ENCODE measurements around the gene LRRC4B.
"Not testable (repeated sequence)": the region's sequence is repeated elsewhere in the genome, so short reads cannot be mapped to it uniquely, and the experiment has no call there.

LRRC4B gene

DNA sequence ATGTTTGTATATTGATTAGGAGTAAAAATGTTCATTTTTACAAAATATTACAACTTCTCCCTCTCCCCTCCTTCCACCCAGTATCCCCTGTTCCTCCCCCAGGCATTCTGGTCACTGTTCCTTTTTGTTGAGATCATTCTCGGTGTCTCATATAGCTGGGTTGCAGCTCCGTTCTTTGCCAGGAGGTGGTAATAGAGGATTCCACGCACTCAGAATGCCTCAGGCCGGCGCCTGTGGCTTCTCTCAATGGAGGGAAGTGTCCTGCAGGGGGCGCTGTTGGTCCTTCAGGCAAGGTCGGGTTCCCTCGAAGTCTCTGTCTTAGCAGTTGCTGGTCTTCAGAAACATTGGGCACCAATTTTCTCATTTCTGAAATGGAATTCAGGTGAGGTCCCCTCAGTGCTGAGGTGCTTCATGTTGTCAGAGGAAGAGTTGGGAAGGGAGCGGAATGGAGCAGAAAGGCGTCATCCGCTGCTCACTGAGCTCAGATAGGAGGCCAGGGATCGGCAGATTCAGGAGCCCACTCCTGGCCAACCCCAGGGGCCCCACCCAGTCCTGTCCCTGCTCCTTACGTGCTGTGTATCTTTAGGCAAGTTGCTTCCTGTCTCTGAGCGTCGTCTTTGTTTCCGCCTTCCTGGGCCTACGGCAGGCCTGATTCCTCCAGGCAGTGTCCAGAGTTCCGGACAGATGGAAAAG lies 81.3 kb downstream of the LRRC4B start:
- DNase-seq (ENCODE audit: low read depth in 2 of 2), result peak; percentile 68 to 76

GRCh38 chr19:50485284-50485955 lies 82.8 kb downstream of the LRRC4B start:
- DNase-seq (ENCODE audit: low read depth in 2 of 2), result no peak

- no peak for DNase-seq (ENCODE audit: low read depth in 2 of 2)
These were observed 85.3 kb downstream of the LRRC4B start for GRCh38 chr19:50482916-50483315.

DNA sequence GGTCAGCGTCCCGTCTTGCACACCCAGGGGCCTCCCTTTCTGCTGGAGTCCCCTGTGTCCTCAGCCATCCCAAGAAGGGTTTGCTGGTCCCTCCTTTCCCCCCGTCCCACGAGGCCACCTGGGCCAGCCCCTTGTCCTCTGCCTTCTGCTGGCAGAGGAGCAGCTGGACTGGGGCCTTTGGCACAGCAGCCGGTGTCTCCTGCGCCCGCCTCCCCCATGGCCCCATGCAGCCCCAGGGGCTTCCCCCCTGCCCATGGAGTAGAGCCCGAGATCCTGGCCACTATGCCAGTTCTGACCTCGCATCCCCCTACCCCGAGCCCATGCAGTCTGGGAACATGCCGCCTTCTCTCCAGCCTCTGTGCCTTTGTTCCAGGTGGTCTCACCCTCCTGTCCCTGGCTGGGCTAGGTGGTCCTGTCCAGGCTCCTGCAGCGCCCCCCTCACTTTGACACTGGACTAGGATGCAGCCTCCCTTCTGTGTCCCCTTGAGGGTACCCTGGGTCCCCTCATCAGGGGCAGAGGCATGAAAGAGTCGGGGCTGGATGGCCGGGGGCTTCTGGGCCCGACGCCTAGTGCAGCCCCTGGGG lies 85.9 kb downstream of the LRRC4B start:
- DNase-seq (ENCODE audit: low read depth in 2 of 2), result no peak

DNA sequence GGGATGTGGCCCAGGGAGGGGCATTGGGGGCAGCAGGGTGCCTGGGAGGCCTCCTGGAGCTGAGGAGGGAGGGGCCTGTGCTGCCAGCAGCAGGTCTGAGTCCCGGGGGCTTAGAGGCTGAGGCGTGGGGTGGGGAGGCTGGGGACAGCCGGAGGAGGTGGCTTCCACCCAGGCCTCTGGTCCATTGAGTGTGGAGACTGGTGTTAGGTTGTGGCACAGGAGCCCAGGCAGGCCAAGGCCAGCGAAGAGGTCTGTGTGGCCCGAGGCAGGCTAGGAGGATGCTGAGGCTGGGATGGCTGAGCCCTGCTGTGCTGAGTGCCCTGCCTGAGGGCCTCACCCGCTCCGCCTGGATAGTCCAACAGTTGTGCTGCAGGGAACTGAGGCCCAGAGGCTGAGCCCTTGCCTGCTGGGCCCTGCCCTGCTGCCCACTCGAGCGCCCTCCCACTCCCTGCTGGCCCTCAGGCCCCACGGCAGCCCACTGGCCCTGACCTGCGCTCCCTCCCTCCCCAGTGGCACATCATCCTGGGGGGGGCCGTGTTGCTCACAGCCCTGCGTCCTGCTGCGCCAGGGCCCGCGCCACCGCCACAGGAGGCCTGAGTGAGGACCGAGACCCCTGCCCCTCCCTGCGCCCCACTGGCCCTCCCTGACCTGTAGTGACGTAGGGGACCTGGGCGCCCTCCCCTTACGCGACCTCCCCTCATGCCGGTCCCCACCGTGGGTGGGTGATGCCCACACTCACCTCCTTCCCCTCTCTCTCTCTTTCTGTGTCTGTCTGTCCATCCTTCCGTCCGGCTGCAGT lies 86.7 kb downstream of the LRRC4B start:
- DNase-seq (ENCODE audit: low read depth in 2 of 2), result no peak

- no peak for DNase-seq (ENCODE audit: low read depth in 2 of 2)
These were observed 87.7 kb downstream of the LRRC4B start for GRCh38 chr19:50480281-50481111.

DNA sequence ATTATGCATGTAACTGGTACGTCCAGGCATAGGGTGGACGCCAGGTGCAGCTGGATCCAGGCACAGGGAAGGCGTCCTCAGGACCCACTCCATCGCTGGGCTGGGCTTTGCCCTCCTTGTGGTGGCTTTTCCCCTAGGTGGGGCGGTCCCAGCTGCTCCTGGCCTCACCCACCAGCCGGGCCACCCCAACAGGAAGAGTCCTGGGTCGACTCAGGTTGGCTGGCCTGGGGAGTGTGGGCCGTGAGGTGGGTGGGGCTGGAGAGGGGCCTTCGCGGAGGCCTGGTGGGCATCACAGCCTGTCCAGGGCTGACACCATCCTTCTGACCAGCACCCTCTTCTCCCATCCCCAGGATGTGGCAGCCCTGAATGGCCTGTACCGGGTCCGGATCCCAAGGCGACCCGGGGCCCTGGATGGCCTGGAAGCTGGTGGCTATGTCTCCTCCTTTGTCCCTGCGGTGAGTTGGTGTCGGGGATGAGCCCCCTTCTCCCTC lies 88.4 kb downstream of the LRRC4B start:
- DNase-seq (ENCODE audit: low read depth in 2 of 2), result no peak

DNA sequence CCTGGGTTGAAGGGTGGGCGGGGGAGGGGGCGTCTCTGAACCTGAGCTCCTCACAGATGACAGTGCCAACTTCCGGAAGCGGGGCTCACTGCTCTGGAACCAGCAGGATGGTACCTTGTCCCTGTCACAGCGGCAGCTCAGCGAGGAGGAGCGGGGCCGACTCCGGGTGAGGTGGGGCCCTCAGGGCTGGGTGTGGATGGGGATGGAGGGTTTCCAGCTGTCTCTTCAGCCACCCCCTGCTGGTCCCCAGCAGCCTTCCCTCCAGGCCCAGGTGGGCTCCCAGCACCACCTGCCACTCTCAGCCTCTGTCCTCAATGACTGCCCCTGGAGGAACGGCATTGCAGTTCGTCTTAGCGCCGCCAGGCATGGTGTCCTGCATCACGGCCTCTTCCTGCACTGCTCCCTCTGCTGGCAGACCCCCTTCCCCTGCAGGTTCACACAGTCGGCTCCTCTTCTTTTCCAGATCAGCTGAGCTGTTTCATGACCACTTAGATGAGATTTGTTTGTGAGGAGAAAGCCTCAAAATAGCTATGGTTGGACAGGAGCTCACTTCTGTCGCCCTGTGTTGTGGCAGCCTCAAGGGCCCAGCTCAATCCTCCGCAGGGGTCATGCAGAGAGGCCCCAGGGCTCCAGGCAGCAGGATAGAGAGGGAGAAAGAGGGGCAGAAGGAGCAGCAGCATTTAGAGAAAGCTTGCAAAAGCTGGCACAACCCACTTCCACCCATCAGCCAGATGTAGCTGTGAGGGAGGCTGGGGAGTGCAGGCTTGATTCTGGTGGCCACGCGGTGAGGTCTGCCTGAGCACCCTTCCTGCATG lies 89.1 kb downstream of the LRRC4B start:
- no peak for DNase-seq (ENCODE audit: low read depth in 2 of 2)

DNA sequence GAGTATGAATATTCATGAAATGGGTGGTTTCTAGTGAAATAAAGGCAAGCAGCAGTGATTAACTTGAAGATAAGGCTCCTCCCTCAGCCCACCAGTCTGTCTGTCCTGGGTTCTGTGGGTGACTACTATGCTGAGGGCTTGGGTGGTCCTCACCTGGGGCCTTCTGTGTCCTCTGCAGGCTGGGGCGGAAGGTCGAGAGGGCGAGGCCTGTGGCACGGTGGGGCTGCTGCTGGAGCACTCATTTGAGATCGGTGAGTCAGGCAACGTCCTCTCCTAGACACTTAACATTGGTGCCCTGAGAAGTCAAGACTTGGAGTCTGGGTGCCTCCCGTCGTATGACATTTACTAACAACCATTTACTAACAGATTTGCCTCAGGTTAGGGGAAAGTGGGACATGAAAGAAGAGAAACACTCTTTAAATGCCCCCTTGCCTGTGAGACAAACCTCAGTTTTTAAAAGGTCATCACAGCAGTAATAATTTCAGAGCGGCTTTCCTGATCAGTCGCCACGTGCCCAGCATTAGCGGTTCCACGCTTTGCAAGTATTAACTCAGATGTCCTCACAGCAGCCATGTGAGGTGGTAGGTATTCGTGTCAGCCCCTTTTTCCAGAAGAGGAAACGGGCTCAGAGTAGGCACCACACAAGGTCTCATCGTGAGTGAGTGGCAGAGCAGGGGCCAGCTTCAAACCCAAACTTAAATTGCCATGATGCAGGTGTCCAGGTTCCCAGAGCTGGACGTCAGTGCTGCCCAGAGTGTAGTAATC lies 90.3 kb downstream of the LRRC4B start:
- no peak for DNase-seq (ENCODE audit: low read depth in 2 of 2)

GRCh38 chr19:50476907-50477238 lies 91.4 kb downstream of the LRRC4B start:
- DNase-seq (ENCODE audit: low read depth in 2 of 2), result no peak

GRCh38 chr19:50476224-50476906 lies 91.9 kb downstream of the LRRC4B start, which contains the start of the genes EMC10 and GARIN5A:
Gene EMC10, plus strand, starts transcription at chr19:50476507. Its CDS starts 38 bp downstream, at chr19:50476545.
Gene GARIN5A, minus strand, starts transcription at chr19:50476848. Its CDS starts 460 bp downstream, at chr19:50476388.
- peak; percentile 92 to 95 for DNase-seq (ENCODE audit: low read depth in 2 of 2)

DNA sequence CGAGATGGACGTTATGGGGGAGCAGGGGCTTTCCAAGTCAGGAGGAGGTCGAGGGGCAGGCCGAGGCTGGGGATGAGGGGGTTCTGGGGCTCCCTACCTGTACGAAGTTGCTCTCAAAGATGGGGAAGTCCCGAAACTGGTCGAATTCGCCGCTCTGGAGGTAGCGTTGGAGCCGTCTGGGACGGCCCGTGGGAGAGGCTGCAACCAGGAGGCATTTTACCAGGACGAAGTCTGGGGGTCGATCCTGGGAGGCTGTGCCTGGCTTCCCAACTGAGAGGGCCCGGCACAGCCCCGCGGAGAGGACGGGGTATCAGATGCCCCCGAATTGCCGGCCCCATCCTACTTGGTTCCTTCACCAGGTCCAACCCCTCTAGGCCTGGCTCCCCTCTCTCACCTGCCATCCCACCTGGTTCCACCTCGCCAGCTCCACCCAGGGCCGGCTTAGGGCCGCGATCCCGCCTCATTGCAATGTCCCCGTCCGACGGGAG lies 92.5 kb downstream of the LRRC4B start:
- no peak for DNase-seq (ENCODE audit: low read depth in 2 of 2)

GRCh38 chr19:50475101-50475568 lies 93.1 kb downstream of the LRRC4B start:
- no peak for DNase-seq (ENCODE audit: low read depth in 2 of 2)

GRCh38 chr19:50473336-50473735 lies 94.9 kb downstream of the LRRC4B start:
- not testable (repeated sequence) for DNase-seq (ENCODE audit: low read depth in 2 of 2)

GRCh38 chr19:50468818-50469217 lies 99.4 kb downstream of the LRRC4B start:
- DNase-seq (ENCODE audit: low read depth in 2 of 2), result no peak

- no peak for DNase-seq (ENCODE audit: low read depth in 2 of 2)
These were observed 100.7 kb downstream of the LRRC4B start for GRCh38 chr19:50467566-50467965.

Measured in stimulated activated CD4-positive, alpha-beta T cell treated with anti-CD3 and anti-CD28 coated beads, Interleukin-15, amount 100 ng/mL, for 48 hours (primary cell).